ENCODE data around the gene RAB40B. TPM values are rescaled to one million over a fixed set of nuclear protein-coding genes. Genes with fewer than 3 reads are reported as not detected.
A peak's percentile ranks its signal among the peaks of the same experiment; 100 is the strongest.

The RAB40B gene
- polyA plus RNA-seq, 1 donor from 2014 or later: 1.9 TPM

- H3K27me3 Mint-ChIP-seq: peaks cover 3% of the 10 kb centered on the region
- H3K27ac Mint-ChIP-seq: no peak overlapping the region
- no peak overlapping the region for H3K4me3 Mint-ChIP-seq
- no peaks in the 10 kb centered on the region for H3K36me3 Mint-ChIP-seq
- H3K4me1 Mint-ChIP-seq: peaks cover 9 to 13% (median 11%) of the 10 kb centered on the region in 3 donors
- H3K9me3 Mint-ChIP-seq: no peaks in the 10 kb centered on the region
Measured at GRCh38 chr17:82703935-82704865, 5.7 kb upstream of the RAB40B start.

GRCh38 chr17:82703036-82703745 is 4.7 kb upstream of the RAB40B start:
- H3K27ac Mint-ChIP-seq: no peak overlapping the region
- H3K36me3 Mint-ChIP-seq: no peaks in the 10 kb centered on the region
- peak overlapping the region in 1 of 4 donors; percentile 29 for H3K4me3 Mint-ChIP-seq

GRCh38 chr17:82702231-82702927 is 3.9 kb upstream of the RAB40B start:
- Mint-ChIP-seq H3K4me3 (peak overlapping the region in 2 of 4 donors; percentile 29 to 47), H3K4me1 (peaks cover 4 to 5% (median 4%) of the 10 kb centered on the region in 3 donors), H3K27ac (no peak overlapping the region), H3K9me3 (no peaks in the 10 kb centered on the region), H3K27me3 (peaks cover 3% of the 10 kb centered on the region), H3K36me3 (no peaks in the 10 kb centered on the region)

More at GRCh38 chr17:82703036-82703745, 4.7 kb upstream of the RAB40B start:
- H3K27me3 Mint-ChIP-seq: peaks cover 3% of the 10 kb centered on the region
- H3K9me3 Mint-ChIP-seq: no peaks in the 10 kb centered on the region
- peaks cover 10 to 11% (median 11%) of the 10 kb centered on the region in 3 donors for H3K4me1 Mint-ChIP-seq

- H3K27me3 Mint-ChIP-seq: peaks cover 4% of the 10 kb centered on the region
- peaks cover 0 to 5% (median 3%) of the 10 kb centered on the region in 3 donors for H3K9me3 Mint-ChIP-seq
- peak overlapping the region in 1 of 3 donors; percentile 29 for H3K27ac Mint-ChIP-seq
- peak overlapping the region; percentile 85 to 93 (median 89) for H3K4me3 Mint-ChIP-seq
- H3K36me3 Mint-ChIP-seq: no peaks in the 10 kb centered on the region
- peaks cover 0 to 4% (median 4%) of the 10 kb centered on the region in 3 donors for H3K4me1 Mint-ChIP-seq
Measured at GRCh38 chr17:82699551-82699950, 1.1 kb upstream of the RAB40B start.

GRCh38 chr17:82698974-82699442 is 510 bp upstream of the RAB40B start:
- no peaks in the 10 kb centered on the region for H3K36me3 Mint-ChIP-seq

GRCh38 chr17:82697808-82698064 is 762 bp downstream of the RAB40B start:
- Mint-ChIP-seq H3K36me3 (peaks cover 2% of the 10 kb centered on the region), H3K27me3 (peaks cover 4% of the 10 kb centered on the region), H3K27ac (no peak overlapping the region), H3K9me3 (peaks cover 0 to 9% (median 5%) of the 10 kb centered on the region in 3 donors), H3K4me1 (peaks cover 0 to 4% (median 4%) of the 10 kb centered on the region in 3 donors), H3K4me3 (peak overlapping the region in 1 of 4 donors; percentile 41)

More at GRCh38 chr17:82698974-82699442, 510 bp upstream of the RAB40B start:
- H3K9me3 Mint-ChIP-seq: peaks cover 0 to 9% (median 5%) of the 10 kb centered on the region in 3 donors
- peak overlapping the region in 1 of 3 donors; percentile 29 for H3K27ac Mint-ChIP-seq
- peaks cover 0 to 4% (median 4%) of the 10 kb centered on the region in 3 donors for H3K4me1 Mint-ChIP-seq
- peak overlapping the region; percentile 85 to 93 (median 90) for H3K4me3 Mint-ChIP-seq
- H3K27me3 Mint-ChIP-seq: peaks cover 4% of the 10 kb centered on the region

- Mint-ChIP-seq H3K4me3 (peak overlapping the region; percentile 33 to 68 (median 49)), H3K9me3 (peaks cover 0 to 9% (median 7%) of the 10 kb centered on the region in 3 donors), H3K4me1 (peaks cover 0 to 6% (median 4%) of the 10 kb centered on the region in 3 donors), H3K27ac (no peak overlapping the region), H3K36me3 (peaks cover 2% of the 10 kb centered on the region), H3K27me3 (peaks cover 4% of the 10 kb centered on the region)
Measured at GRCh38 chr17:82696916-82697807, 1.3 kb downstream of the RAB40B start.

- Mint-ChIP-seq H3K9me3 (peaks cover 0 to 9% (median 7%) of the 10 kb centered on the region in 3 donors), H3K27ac (no peak overlapping the region), H3K27me3 (peaks cover 4% of the 10 kb centered on the region), H3K4me1 (peaks cover 0 to 6% (median 4%) of the 10 kb centered on the region in 3 donors), H3K4me3 (peak overlapping the region; percentile 10 to 64 (median 46)), H3K36me3 (peaks cover 2% of the 10 kb centered on the region)
Measured at GRCh38 chr17:82696259-82696658, 2.2 kb downstream of the RAB40B start.

GRCh38 chr17:82694647-82695046 is 3.9 kb downstream of the RAB40B start:
- H3K9me3 Mint-ChIP-seq: peaks cover 0 to 9% (median 7%) of the 10 kb centered on the region in 3 donors
- peaks cover 2% of the 10 kb centered on the region for H3K36me3 Mint-ChIP-seq
- no peak overlapping the region for H3K27ac Mint-ChIP-seq
- H3K27me3 Mint-ChIP-seq: peaks cover 4% of the 10 kb centered on the region
- H3K4me3 Mint-ChIP-seq: peak overlapping the region in 1 of 4 donors; percentile 76
- H3K4me1 Mint-ChIP-seq: peaks cover 0 to 6% (median 2%) of the 10 kb centered on the region in 3 donors

- no peak overlapping the region for H3K4me3 Mint-ChIP-seq
Measured at GRCh38 chr17:82693168-82693867, 5.2 kb downstream of the RAB40B start.

GRCh38 chr17:82692268-82692667 is 6.2 kb downstream of the RAB40B start:
- Mint-ChIP-seq H3K27me3 (peaks cover 4% of the 10 kb centered on the region), H3K27ac (no peak overlapping the region), H3K4me1 (peaks cover 0 to 2% (median 0%) of the 10 kb centered on the region in 3 donors), H3K36me3 (peaks cover 2% of the 10 kb centered on the region), H3K9me3 (peaks cover 0 to 9% (median 7%) of the 10 kb centered on the region in 3 donors), H3K4me3 (no peak overlapping the region)

More at GRCh38 chr17:82693168-82693867, 5.2 kb downstream of the RAB40B start:
- Mint-ChIP-seq H3K27me3 (peaks cover 4% of the 10 kb centered on the region), H3K9me3 (peaks cover 0 to 9% (median 7%) of the 10 kb centered on the region in 3 donors), H3K4me1 (peaks cover 0 to 1% (median 0%) of the 10 kb centered on the region in 3 donors), H3K36me3 (peaks cover 2% of the 10 kb centered on the region), H3K27ac (no peak overlapping the region)

- peaks cover 0 to 9% (median 7%) of the 10 kb centered on the region in 3 donors for H3K9me3 Mint-ChIP-seq
- peak overlapping the region in 1 of 3 donors; percentile 37 for H3K27ac Mint-ChIP-seq
- no peak overlapping the region for H3K4me3 Mint-ChIP-seq
- H3K27me3 Mint-ChIP-seq: peaks cover 1% of the 10 kb centered on the region
- peaks cover 2% of the 10 kb centered on the region for H3K36me3 Mint-ChIP-seq
- peaks cover 0 to 3% (median 0%) of the 10 kb centered on the region in 3 donors for H3K4me1 Mint-ChIP-seq
Measured at GRCh38 chr17:82691714-82692113, 6.8 kb downstream of the RAB40B start.

Measured in IgD-negative memory B cell (primary cell).